HepG2 (cell line): ENCODE measurements around the gene RHOV. TPM values are rescaled to one million over a fixed set of nuclear protein-coding genes. Genes with fewer than 3 reads are reported as not detected.

Source experiments
- AGO1 ChIP-seq: fragments of 200-400 bp; formaldehyde crosslinking; IDR thresholded peaks from 2 replicates; pipeline ENCODE4 v1.6.1; 2017; ENCODE audit warnings: mild to moderate bottlenecking, low read depth, low read length, moderate library complexity; ENCODE audit not compliant: poor library complexity, severe bottlenecking
- ARID2 ChIP-seq: sonication (generic); formaldehyde crosslinking; IDR thresholded peaks from 2 replicates; pipeline ENCODE4 v1.8.1; 2022; ENCODE audit warnings: mild to moderate bottlenecking, missing genetic modification reagents, borderline replicate concordance
- CAMTA2 ChIP-seq: sonication (generic); formaldehyde crosslinking; IDR thresholded peaks from 2 replicates; pipeline ENCODE4 v1.4.0; 2020; ENCODE audit warnings: mild to moderate bottlenecking, missing genetic modification reagents, borderline replicate concordance
- CBX1 ChIP-seq: IDR thresholded peaks from one replicate; pipeline ENCODE4 v1.6.1; 2016; ENCODE audit warnings: antibody characterized with exemption, low read depth
- CERS6 ChIP-seq: sonication (generic); formaldehyde crosslinking; IDR thresholded peaks from 2 replicates; pipeline ENCODE4 v1.5.0; 2020; ENCODE audit warnings: missing genetic modification reagents
- ESRRA ChIP-seq: sonication (generic); formaldehyde crosslinking; IDR thresholded peaks from 2 replicates; pipeline ENCODE4 v1.5.1; 2020; ENCODE audit warnings: mild to moderate bottlenecking, low read depth, missing genetic modification reagents
- FOXK2 ChIP-seq: fragments of 450-650 bp; IDR thresholded peaks from 2 replicates; pipeline ENCODE4 v1.6.1; 2016
- HMG20B ChIP-seq: conservative IDR thresholded peaks from 2 replicates; pipeline ENCODE4 v1.6.1; 2016; ENCODE audit warnings: missing genetic modification reagents, missing compliant biosample characterization
- IKZF5 ChIP-seq: IDR thresholded peaks from 2 replicates; pipeline ENCODE4 v1.6.1; 2018; ENCODE audit warnings: missing genetic modification reagents, mild to moderate bottlenecking, missing compliant biosample characterization
- KDM6A ChIP-seq: IDR thresholded peaks from 2 replicates; pipeline ENCODE4 v1.6.1; 2016; ENCODE audit warnings: low read depth
- KLF9 ChIP-seq: IDR thresholded peaks from 2 replicates; pipeline ENCODE4 v1.6.1; 2016; ENCODE audit warnings: low read depth
- MIER3 ChIP-seq: IDR thresholded peaks from 2 replicates; pipeline ENCODE4 v1.6.1; 2016; ENCODE audit warnings: missing compliant biosample characterization, borderline replicate concordance
- SMAD9 ChIP-seq: sonication (generic); formaldehyde crosslinking; IDR thresholded peaks from 2 replicates; pipeline ENCODE4 v1.5.1; 2020; ENCODE audit warnings: mild to moderate bottlenecking, missing genetic modification reagents
- SP140L ChIP-seq: sonication (generic); formaldehyde crosslinking; IDR thresholded peaks from 2 replicates; pipeline ENCODE4 v1.4.0; 2020; ENCODE audit warnings: missing genetic modification reagents, borderline replicate concordance
- ZBTB1 ChIP-seq: sonication (generic); formaldehyde crosslinking; IDR thresholded peaks from 2 replicates; pipeline ENCODE4 v1.4.0; 2020; ENCODE audit warnings: missing genetic modification reagents, borderline replicate concordance
- ZHX1 ChIP-seq: sonication (generic); formaldehyde crosslinking; IDR thresholded peaks from 2 replicates; pipeline ENCODE4 v1.8.1; 2022; ENCODE audit warnings: low read depth, mild to moderate bottlenecking, missing genetic modification reagents
- ZIK1 ChIP-seq: sonication (generic); formaldehyde crosslinking; IDR thresholded peaks from 2 replicates; pipeline ENCODE4 v1.5.0; 2020; ENCODE audit warnings: mild to moderate bottlenecking, low read depth, missing genetic modification reagents, borderline replicate concordance
- ZNF274 ChIP-seq: sonication (generic); formaldehyde crosslinking; IDR thresholded peaks from 2 replicates; pipeline ENCODE4 v1.5.1; 2020; ENCODE audit warnings: mild to moderate bottlenecking, missing genetic modification reagents
- ZNF3 ChIP-seq: IDR thresholded peaks from 2 replicates; pipeline ENCODE4 v1.7.0; 2017; ENCODE audit warnings: inconsistent platforms
- ZNF513 ChIP-seq: sonication (generic); formaldehyde crosslinking; conservative IDR thresholded peaks from 2 replicates; pipeline ENCODE4 v1.5.0; 2020; ENCODE audit warnings: missing genetic modification reagents
- ZNF569 ChIP-seq: sonication (generic); formaldehyde crosslinking; IDR thresholded peaks from 2 replicates; pipeline ENCODE4 v1.5.0; 2020; ENCODE audit warnings: mild to moderate bottlenecking, missing genetic modification reagents, moderate library complexity, borderline replicate concordance
- ZNF674 ChIP-seq: sonication (generic); formaldehyde crosslinking; IDR thresholded peaks from 2 replicates; pipeline ENCODE4 v1.5.0; 2020; ENCODE audit warnings: low read depth, mild to moderate bottlenecking, missing genetic modification reagents
- ZNF773 ChIP-seq: sonication (generic); formaldehyde crosslinking; IDR thresholded peaks from 2 replicates; pipeline ENCODE4 v1.4.0; 2020; ENCODE audit warnings: missing genetic modification reagents, borderline replicate concordance
- ZNF788 ChIP-seq: sonication (generic); formaldehyde crosslinking; IDR thresholded peaks from 2 replicates; pipeline ENCODE4 v1.5.0; 2020; ENCODE audit warnings: mild to moderate bottlenecking, missing genetic modification reagents, borderline replicate concordance
- ZNF878 ChIP-seq: sonication (generic); formaldehyde crosslinking; IDR thresholded peaks from 2 replicates; pipeline ENCODE4 v1.8.1; 2023; ENCODE audit warnings: mild to moderate bottlenecking, missing genetic modification reagents, moderate library complexity
- ZSCAN25 ChIP-seq: sonication (generic); formaldehyde crosslinking; IDR thresholded peaks from 2 replicates; pipeline ENCODE4 v1.8.0; 2022; ENCODE audit warnings: mild to moderate bottlenecking, missing genetic modification reagents
- polyA plus RNA-seq, 8 experiments: library from polyadenylated mRNA; depleted of rRNA in 3 of 8; stranded (reverse) in 7 of 8; unstranded in 1 of 8; fragments of >200 nt; fragmentation: Illumina TruSeq in 4 of 8; extraction: Trizol in 4 of 8; gene quantifications; 2 replicates each; pipeline versions ENCODE4 v1.2.1 to v1.2.3, GENCODE V29; 2011 to 2016; ENCODE audit warnings: low read depth in 4 of 8, missing spikeins in 1 of 8, mixed read lengths in 1 of 8; ENCODE audit not compliant: insufficient read depth in 1 of 8
- total RNA-seq, 5 experiments: library from RNA; depleted of rRNA; stranded (reverse); fragments of >200 nt; fragmentation: Illumina TruSeq; extraction: Trizol; gene quantifications; 2 replicates each; pipeline ENCODE4 v1.2.3, GENCODE V29; 2016; ENCODE audit warnings: low read depth in 1 of 5

RHOV gene
- total and polyA plus RNA-seq, 2 of the 13 experiments (the other 11 are each of a cell fraction or from before 2014, with no cell fraction given): 0.17 to 0.18 TPM

DNA sequence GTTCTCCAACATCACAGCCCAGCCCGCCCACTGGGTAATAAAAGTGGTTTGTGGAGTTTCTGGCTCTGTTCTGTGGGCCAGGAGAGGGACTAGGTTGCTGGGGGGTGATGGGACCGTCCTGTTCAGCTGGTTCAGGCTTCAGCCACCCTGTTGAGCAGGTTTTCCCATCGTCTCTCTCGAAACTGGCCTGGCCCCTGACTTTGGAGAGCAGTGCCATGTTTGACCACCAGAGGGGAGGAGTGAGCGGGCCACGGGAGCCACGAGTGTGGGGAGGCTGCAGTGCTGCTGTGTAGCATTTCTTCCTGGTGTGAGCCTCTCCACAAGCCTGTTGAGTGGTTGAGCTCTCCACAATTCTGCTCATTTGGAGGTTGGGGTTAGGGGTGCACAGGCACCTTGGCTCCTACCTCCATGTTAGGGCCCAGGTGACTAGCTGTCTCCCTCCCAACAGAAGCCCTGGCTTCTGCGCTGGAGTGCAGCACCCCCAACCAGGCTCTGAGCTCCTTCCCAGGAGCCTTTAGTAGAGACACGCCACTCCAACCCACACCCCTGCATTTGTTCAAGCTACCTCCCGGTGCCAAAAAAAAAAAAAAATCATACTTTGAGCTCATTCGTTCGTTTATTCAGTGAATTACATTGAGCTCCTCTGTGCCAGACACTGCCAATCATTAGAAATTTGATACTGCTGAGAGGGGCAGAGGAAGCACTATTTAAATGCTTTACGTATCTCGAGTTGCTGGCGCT, 16.3 kb downstream of the RHOV start (continued):
- TF ChIP-seq ZNF274 (CRISPR knock-in tag) (no peak), AGO1 (no peak), ZNF3 (no peak), ZNF878 (CRISPR knock-in tag) (no peak), CERS6 (CRISPR knock-in tag) (no peak), CAMTA2 (CRISPR knock-in tag) (no peak), CBX1 (no peak), ZNF788 (CRISPR knock-in tag) (peak; percentile 57; the same call in 1 of the 2 replicates), SP140L (CRISPR knock-in tag) (no peak), SMAD9 (no peak), ZNF569 (CRISPR knock-in tag) (no peak), ZHX1 (CRISPR knock-in tag) (no peak), KDM6A (CRISPR knock-in tag) (no peak), HMG20B (CRISPR knock-in tag) (no peak), ZSCAN25 (peak; percentile 78), ZBTB1 (CRISPR knock-in tag) (no peak), ZNF674 (CRISPR knock-in tag) (no peak), MIER3 (CRISPR knock-in tag) (no peak), ZIK1 (CRISPR knock-in tag) (no peak), ZNF513 (CRISPR knock-in tag) (0 out of 2 replicates have a peak, but pooled peaks have one; percentile 59), KLF9 (CRISPR knock-in tag) (no peak), FOXK2 (no peak), ESRRA (no peak), IKZF5 (CRISPR knock-in tag) (no peak), ZNF773 (no peak), ARID2 (CRISPR knock-in tag) (no peak)
